H54 (cell line): ENCODE results near the gene PPIC.
"Not testable (repeated sequence)": the region's sequence is repeated elsewhere in the genome, so short reads cannot be mapped to it uniquely, and the experiment has no call there.

ENCODE experiments used
- DNase-seq: peaks from one replicate; pipeline ENCODE4 v3.0.0; 2011; ENCODE audit warnings: low spot score, mixed read lengths; ENCODE audit not compliant: insufficient read length
- FAIRE-seq: peaks from 3 replicates; lab custom pipeline; 2011; peaks lifted over from hg19 to GRCh38; lab: Jason Lieb, UNC
- POLR2A ChIP-seq: IDR thresholded peaks from 2 replicates; pipeline ENCODE4 v1.6.1; 2011; ENCODE audit warnings: low read depth, mild to moderate bottlenecking, low read length

The PPIC gene

GRCh38 chr5:122985954-122986721 is 50.4 kb downstream of the PPIC start:
- TF ChIP-seq POLR2A: no peak
- no peak for DNase-seq
- FAIRE-seq: no peak

DNA sequence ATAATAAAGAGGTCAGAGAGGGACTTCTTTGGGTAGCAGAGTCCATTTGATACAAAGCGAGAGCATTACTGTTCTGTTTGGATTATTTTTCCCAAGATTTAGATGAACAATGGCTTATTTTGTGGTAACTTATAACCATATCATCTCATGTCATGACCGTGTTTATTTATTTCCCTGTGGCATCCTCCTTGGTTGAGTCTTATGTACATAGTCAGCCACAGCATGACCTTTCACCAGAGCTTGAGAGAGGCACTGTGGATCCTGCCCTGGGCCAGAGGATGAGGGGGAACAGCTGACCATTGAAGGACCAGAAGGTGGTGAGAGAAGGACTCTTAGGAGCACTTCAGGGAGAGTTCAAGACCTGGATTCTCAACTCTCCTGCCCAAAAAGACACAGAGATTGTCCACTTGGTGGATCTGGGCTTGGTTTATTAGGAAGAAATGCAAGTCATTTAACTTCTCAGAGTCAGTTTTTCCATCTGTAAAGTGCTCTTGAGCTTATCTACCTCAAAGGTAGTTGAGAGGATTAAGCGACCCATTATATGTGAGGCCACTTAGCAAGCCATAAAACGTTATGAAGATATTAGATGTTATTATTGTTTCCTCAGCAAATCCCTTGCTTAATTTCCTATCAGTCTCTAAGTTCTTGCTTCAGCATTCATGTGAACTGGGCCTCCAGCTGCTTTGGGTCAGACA is 51.4 kb downstream of the PPIC start:
- no peak for TF ChIP-seq POLR2A
- DNase-seq (no peak), FAIRE-seq (no peak)

- peak; percentile 23 for FAIRE-seq
- no peak for DNase-seq
- no peak for TF ChIP-seq POLR2A
Measured at GRCh38 chr5:122984425-122984824, 52.1 kb downstream of the PPIC start.

GRCh38 chr5:122982376-122982775 is 54.1 kb downstream of the PPIC start:
- DNase-seq (no peak), FAIRE-seq (no peak)
- TF ChIP-seq POLR2A: no peak

DNA sequence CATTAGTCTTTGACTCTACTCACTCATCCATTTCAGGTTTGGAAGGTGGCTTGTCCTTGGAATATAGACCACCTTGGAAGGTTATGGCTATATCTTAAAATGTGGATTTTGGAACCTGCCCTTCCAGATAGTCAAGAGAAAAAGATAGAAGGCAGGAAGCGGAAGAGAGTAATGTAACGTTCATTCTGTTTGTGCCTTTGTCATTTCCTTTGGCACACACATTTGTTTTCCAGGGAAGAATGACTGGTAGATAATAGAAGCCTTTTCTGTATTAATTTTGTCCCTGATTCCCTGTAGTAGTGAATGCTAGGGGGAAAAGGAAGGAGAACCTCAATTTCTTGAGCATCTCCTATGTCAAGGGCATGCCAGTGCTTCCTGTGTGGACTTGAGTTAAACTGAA is 54.7 kb downstream of the PPIC start:
- DNase-seq (no peak), FAIRE-seq (no peak)
- TF ChIP-seq POLR2A: no peak

DNA sequence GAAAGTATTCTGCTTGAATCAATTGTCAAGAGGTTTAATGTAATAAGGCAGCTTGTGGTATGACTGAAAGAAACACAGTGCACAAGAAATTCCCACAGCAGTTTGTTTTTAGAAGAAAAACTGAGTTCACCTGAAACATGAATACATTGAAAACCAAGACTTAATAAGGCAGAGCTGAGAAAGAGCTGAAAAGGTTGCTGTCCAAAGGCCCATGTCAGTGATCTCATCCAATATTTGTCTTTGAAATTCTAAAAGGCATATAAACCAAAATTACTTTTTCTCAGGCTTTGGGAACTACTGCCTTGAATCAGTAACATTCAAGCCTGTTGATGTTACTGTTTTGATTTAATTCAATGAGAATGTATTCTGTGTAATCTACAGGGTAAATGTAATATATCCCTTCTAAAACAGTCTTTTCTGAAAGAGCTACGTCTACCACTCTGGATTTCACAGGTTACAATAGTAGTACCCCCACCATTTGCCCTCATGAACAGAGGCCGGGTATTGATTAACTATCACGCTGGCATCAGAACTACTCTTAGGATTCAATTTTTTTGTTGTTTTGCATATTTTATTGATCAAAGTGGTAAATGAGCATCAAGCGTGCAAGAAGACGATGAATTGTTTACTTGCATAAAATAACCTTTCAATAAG is 57.8 kb downstream of the PPIC start:
- FAIRE-seq (peak; percentile 66), DNase-seq (no peak)
- no peak for TF ChIP-seq POLR2A

DNA sequence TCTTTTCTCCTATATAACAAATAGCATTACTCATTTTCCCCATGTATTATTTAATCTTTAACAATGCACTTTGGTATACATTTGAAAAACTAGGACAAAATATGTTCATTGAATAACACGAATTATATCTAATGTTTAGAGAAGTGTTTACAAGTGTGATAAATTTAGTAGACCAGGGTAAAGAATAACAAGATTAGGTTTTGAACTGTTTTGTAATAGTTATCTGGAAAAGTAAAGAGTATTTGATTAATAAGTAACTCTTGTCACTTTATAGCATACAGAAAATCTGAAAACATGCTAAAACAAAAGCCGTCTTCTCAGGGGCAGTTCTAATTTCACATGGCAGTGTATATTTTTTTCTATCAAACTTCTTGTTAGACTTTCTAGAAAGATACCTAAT is 58.5 kb downstream of the PPIC start:
- no peak for FAIRE-seq

DNA sequence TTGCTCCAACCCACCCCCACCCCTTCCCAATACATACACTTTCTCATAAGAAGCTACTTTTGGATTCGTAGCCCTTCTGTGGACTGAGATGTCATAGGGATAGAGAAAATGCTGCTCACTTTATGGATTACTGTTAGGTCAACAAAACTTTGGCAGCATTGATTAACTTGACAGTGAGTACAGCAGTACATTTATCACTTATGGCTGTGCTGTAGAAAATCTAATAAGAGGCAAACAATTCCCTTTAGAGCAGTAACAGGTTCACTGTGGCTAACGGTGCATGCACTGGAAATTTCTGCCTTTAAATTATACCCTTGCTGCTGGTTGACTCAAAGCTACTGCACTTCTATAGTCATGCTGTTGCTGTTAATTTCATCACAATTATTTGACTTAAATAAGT is 59.2 kb downstream of the PPIC start:
- FAIRE-seq (no peak), DNase-seq (no peak)
- TF ChIP-seq POLR2A: no peak

More for the DNA sequence above, 58.5 kb downstream of the PPIC start:
- no peak for DNase-seq
- TF ChIP-seq POLR2A: no peak

- not testable (repeated sequence) for FAIRE-seq
Measured at GRCh38 chr5:122974251-122974650, 62.3 kb downstream of the PPIC start.

GRCh38 chr5:122973759-122974158 is 62.8 kb downstream of the PPIC start:
- DNase-seq, FAIRE-seq: not testable (repeated sequence)

More at GRCh38 chr5:122974251-122974650, 62.3 kb downstream of the PPIC start:
- DNase-seq: not testable (repeated sequence)
